MCF 10A (cell line): Measurements from ENCODE around the gene RHOT1. TPM values are rescaled to one million over a fixed set of nuclear protein-coding genes. Genes with fewer than 3 reads are reported as not detected.
"Not testable (repeated sequence)": the region's sequence is repeated elsewhere in the genome, so short reads cannot be mapped to it uniquely, and the experiment has no call there.

Source experiments
- BruUV-seq: library from RNA; stranded (reverse); fragments of 400-500 nt; replicated peaks from 2 replicates; lab custom pipeline; 2021; lab: Mats Ljungman, UMichigan
- CTCF ChIA-PET: fragments of 300-600 bp; sonication (Branson Sonifier 250); formaldehyde crosslinking; extraction: SDS; loops from one replicate; lab custom pipeline; 2021; ENCODE audit warnings: antibody characterized with exemption, inconsistent platforms; lab: Yijun Ruan, JAX
- POLR2A ChIA-PET: fragments of 300-600, 350-650 bp; sonication (Branson Sonifier 250); formaldehyde crosslinking; extraction: SDS; loops from one replicate; lab custom pipeline; 2020; ENCODE audit warnings: antibody characterized with exemption, inconsistent platforms; lab: Yijun Ruan, JAX
- DNase-seq: peaks from one replicate; pipeline ENCODE4 v3.0.0-alpha.2; 2018; ENCODE audit not compliant: unreplicated experiment
- H3K27ac Mint-ChIP-seq: one replicate; pipeline ENCODE4 v1.8.0; 2022; ENCODE audit warnings: mild to moderate bottlenecking, low read depth, mixed read lengths; ENCODE audit not compliant: unreplicated experiment
- H3K27me3 Mint-ChIP-seq: one replicate; pipeline ENCODE4 v1.8.0; 2022; ENCODE audit warnings: mixed read lengths; ENCODE audit not compliant: insufficient read depth, unreplicated experiment
- H3K36me3 Mint-ChIP-seq: one replicate; pipeline ENCODE4 v1.8.0; 2022; ENCODE audit warnings: mild to moderate bottlenecking, moderate library complexity, mixed read lengths; ENCODE audit not compliant: insufficient read depth, unreplicated experiment
- H3K4me1 Mint-ChIP-seq: one replicate; pipeline ENCODE4 v1.8.0; 2022; ENCODE audit warnings: mixed read lengths; ENCODE audit not compliant: insufficient read depth, unreplicated experiment
- H3K4me3 Mint-ChIP-seq: one replicate; pipeline ENCODE4 v1.8.0; 2022; ENCODE audit warnings: mild to moderate bottlenecking, moderate library complexity, mixed read lengths; ENCODE audit not compliant: unreplicated experiment
- H3K9me3 Mint-ChIP-seq: one replicate; pipeline ENCODE4 v1.8.0; 2022; ENCODE audit warnings: mixed read lengths; ENCODE audit not compliant: unreplicated experiment
- intact Hi-C: fragments of 100-400 bp; cut with micrococcal nuclease; formaldehyde crosslinking; loops from 2 replicates; pipeline ENCODE4 v1.14.1; 2022
- total RNA-seq: library from RNA; stranded (reverse); gene quantifications from 2 replicates; pipeline ENCODE4 v1.2.3, GENCODE V29; 2022
- TF ChIP-seq, protein P1 (sequence below): fragments of 200-600 bp; IDR thresholded peaks from one replicate; pipeline ENCODE4 v1.8.0; 2022; ENCODE audit warnings: antibody characterized with exemption, mild to moderate bottlenecking; ENCODE audit not compliant: unreplicated experiment

Gene RHOT1
- total RNA-seq, 1 experiment from 2014 or later = 19.8 TPM

DNA sequence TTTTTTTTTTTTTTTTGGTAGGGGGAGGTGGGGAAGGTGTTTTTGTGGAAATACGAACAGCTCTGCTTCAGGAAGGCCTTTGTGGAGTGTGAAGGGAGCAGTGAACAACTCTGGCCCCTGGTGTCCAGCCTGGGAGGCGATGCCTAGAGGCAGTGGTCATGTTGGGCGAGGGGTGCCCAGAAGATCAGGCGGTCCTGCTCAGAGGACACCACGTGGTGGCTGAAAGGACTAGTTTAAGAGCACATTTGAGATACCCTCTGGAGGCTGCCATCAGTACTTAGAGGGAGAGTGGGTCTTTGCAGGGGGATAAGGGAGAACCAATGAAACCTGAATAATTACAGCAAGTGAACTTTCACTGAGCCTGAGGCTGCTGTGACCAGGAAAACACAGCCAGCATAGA is 40.1 kb upstream of the RHOT1 start:
- POLR2A ChIA-PET = no interaction called here
- Mint-ChIP-seq H3K9me3 (no peaks in the 10 kb centered on the region), H3K27ac (no peak overlapping the region), H3K4me3 (no peak overlapping the region), H3K4me1 (no peaks in the 10 kb centered on the region), H3K27me3 (no peaks in the 10 kb centered on the region), H3K36me3 (no peaks in the 10 kb centered on the region)
- intact Hi-C loops = no loop called here
- no peak for DNase-seq
- TF ChIP-seq, protein P1, sequence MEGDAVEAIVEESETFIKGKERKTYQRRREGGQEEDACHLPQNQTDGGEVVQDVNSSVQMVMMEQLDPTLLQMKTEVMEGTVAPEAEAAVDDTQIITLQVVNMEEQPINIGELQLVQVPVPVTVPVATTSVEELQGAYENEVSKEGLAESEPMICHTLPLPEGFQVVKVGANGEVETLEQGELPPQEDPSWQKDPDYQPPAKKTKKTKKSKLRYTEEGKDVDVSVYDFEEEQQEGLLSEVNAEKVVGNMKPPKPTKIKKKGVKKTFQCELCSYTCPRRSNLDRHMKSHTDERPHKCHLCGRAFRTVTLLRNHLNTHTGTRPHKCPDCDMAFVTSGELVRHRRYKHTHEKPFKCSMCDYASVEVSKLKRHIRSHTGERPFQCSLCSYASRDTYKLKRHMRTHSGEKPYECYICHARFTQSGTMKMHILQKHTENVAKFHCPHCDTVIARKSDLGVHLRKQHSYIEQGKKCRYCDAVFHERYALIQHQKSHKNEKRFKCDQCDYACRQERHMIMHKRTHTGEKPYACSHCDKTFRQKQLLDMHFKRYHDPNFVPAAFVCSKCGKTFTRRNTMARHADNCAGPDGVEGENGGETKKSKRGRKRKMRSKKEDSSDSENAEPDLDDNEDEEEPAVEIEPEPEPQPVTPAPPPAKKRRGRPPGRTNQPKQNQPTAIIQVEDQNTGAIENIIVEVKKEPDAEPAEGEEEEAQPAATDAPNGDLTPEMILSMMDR = no peak
- no TSS peak for BruUV-seq
- CTCF ChIA-PET = no interaction called here

DNA sequence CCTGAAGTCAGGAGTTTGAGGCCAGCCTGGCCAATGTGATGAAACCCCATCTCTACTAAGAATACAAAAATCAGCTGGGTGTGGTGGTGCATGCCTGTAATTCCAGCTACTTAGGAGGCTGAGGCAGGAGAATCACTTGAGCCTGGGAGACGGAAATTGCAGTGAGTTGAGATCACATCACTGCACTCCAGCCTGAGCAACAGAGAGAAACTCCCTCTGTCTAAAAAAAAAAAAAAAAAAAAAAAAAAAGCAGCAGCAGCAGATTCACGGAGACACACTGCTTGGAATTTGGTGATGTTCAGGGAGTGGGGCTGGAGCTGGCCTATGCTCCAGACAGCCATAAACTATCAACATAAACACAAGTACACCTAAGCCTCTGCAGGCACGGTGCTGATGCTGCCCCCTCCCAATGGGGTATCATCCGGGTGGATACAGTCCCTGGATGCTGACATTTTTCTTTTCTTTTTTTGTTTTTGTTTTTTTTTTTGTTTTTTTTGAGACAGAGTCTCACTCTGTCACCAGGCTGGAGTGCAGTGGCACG is 39.6 kb upstream of the RHOT1 start:
- intact Hi-C loops = no loop called here
- CTCF ChIA-PET = no interaction called here
- H3K4me1 Mint-ChIP-seq = no peaks in the 10 kb centered on the region
- no peaks in the 10 kb centered on the region for H3K36me3 Mint-ChIP-seq
- no peak overlapping the region for H3K4me3 Mint-ChIP-seq
- POLR2A ChIA-PET = no interaction called here
- no TSS peak for BruUV-seq
- no peak for DNase-seq
- H3K27me3 Mint-ChIP-seq = no peaks in the 10 kb centered on the region
- H3K9me3 Mint-ChIP-seq = no peaks in the 10 kb centered on the region
- TF ChIP-seq, protein P1 = no peak
- no peak overlapping the region for H3K27ac Mint-ChIP-seq

DNA sequence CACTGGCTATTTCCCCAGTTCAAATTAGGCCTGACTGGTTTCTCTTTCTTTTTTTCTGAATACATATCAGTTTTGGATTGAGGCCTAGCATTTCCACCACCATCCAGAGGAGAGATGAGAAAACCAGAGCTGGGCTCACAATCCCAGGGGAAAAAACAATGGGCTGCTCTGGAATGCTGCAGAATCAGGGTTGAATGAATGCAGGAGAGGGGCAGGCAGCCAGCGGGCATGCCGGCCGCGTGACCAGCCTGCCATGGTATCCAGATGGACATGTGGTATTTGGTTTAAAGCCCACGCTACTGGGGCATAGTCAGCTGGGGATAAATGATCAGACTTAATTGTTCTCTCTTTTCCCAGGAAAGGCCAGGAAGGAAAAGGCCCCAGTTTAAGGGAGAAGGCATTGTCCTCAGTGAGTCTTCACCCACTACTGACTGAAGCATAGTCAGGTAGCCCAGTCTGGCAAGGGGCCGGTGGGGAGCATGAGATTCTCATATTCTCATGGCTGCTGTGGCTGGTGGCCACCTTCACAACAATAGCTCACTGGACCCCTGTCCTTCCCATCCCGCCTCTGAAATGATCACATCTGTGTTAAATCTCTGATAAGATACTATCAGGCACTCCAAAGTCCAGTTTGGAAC is 38.7 kb upstream of the RHOT1 start:
- no peaks in the 10 kb centered on the region for H3K36me3 Mint-ChIP-seq
- TF ChIP-seq, protein P1 = no peak
- H3K4me1 Mint-ChIP-seq = no peaks in the 10 kb centered on the region
- no peak for DNase-seq
- no TSS peak for BruUV-seq
- no peaks in the 10 kb centered on the region for H3K9me3 Mint-ChIP-seq
- no peaks in the 10 kb centered on the region for H3K27me3 Mint-ChIP-seq
- ChIA-PET POLR2A (no interaction called here), CTCF (interaction anchor here (0.5 to 1.2 kb wide), 2 partner anchors 13 to 36 kb away, joined by 4 to 5 read pairs; no protein-coding TSS in a partner anchor)
- H3K27ac Mint-ChIP-seq = no peak overlapping the region
- intact Hi-C loops = no loop called here
- H3K4me3 Mint-ChIP-seq = no peak overlapping the region

DNA sequence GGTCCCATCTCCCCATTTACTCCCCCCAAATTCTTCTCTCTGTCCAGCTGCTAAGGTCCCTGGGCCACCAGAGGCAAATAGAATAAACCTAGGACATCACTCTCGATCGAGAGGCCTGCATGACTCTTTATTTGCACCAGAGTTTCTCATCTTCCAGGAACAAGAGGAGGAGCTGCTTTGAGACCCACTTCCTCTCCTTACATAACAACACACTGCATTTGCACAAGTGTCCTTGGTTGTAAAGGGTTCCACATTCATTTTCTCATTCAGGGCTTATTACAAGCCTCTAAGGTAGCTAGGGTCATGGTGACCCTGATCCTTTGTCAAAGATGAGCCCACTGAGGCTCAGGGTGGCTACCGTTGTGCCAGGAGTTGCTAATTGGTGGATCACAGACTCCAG is 38.1 kb upstream of the RHOT1 start:
- Mint-ChIP-seq H3K4me3 (no peak overlapping the region), H3K9me3 (no peaks in the 10 kb centered on the region), H3K27ac (no peak overlapping the region), H3K36me3 (no peaks in the 10 kb centered on the region), H3K27me3 (no peaks in the 10 kb centered on the region), H3K4me1 (no peaks in the 10 kb centered on the region)
- CTCF ChIA-PET = interaction anchor here (1.2 kb wide), 1 partner anchor 36 kb away, joined by 5 read pairs; no protein-coding TSS in a partner anchor
- no peak for DNase-seq
- POLR2A ChIA-PET = no interaction called here
- TF ChIP-seq, protein P1 = no peak
- no TSS peak for BruUV-seq
- intact Hi-C loops = no loop called here

DNA sequence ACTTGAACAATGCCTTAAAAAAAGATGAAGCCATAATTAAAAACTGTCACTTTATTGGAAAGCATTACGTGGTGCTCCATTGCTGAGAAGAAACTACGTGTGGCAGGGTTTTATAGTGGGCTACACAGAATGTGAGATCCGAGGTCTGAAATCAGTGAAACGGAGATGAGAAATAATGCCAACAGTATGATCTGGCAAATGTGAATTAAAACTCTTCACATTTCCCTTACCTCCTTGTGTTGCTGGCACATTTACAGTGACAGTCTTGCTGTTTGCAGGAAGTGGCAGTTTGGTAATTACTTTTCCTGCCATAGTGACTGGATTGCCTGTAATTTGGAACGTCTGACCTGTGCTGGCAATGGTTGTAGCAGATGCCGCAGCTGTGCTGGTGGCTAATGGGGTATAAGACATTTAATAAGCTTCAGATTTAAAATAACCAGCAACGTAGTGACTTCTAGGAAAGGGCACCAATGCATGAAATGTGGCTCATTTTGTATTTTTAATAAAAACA is 35.8 kb upstream of the RHOT1 start:
- H3K9me3 Mint-ChIP-seq, H3K36me3 Mint-ChIP-seq, H3K4me1 Mint-ChIP-seq, H3K27ac Mint-ChIP-seq, intact Hi-C loops, CTCF ChIA-PET, BruUV-seq, POLR2A ChIA-PET, H3K4me3 Mint-ChIP-seq, H3K27me3 Mint-ChIP-seq, DNase-seq: not testable (repeated sequence)

DNA sequence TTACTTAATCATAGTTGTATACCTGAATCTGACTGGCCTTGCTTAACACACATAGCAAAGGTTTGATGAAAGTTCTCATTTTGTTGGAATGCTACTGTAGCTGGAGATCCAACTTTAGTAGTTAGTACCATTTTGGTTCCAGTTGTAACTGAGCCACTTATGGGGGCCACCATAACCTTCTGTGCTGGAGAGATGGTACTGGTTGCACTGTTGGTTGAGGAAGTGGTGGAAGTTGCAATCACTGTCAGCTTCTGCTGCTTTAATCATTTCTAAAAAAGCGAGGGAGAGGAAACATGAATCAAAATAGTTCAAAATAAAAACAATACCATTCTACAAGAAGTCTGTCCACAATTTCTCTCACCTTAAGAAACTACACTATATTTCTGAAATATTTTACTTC is 35.1 kb upstream of the RHOT1 start:
- DNase-seq, H3K27me3 Mint-ChIP-seq, H3K9me3 Mint-ChIP-seq, CTCF ChIA-PET, H3K36me3 Mint-ChIP-seq, H3K27ac Mint-ChIP-seq, H3K4me1 Mint-ChIP-seq, intact Hi-C loops, BruUV-seq, H3K4me3 Mint-ChIP-seq, POLR2A ChIA-PET: not testable (repeated sequence)
